ENCODE data around the gene DCAF11. TPM values are rescaled to one million over a fixed set of nuclear protein-coding genes. Genes with fewer than 3 reads are reported as not detected.
"Not testable (repeated sequence)": the region's sequence is repeated elsewhere in the genome, so short reads cannot be mapped to it uniquely, and the experiment has no call there.

The DCAF11 gene
- total and polyA plus RNA-seq, 7 donors, result 34.7 to 73.5 (median 66.4) TPM

GRCh38 chr14:24100197-24100981, 14.2 kb upstream of the DCAF11 start:
- Histone ChIP-seq H3K27ac (no peak overlapping the region), H3K36me3 (ENCODE audit: insufficient read depth in 1 of 2, low read depth in 1 of 2) (peaks cover 0 to 3% of the 10 kb centered on the region in 2 donors), H3K9me3 (no peaks in the 10 kb centered on the region), H3K27me3 (ENCODE audit: insufficient read depth in 3 of 3, low read length in 2 of 3) (no peaks in the 10 kb centered on the region), H3K4me1 (no peaks in the 10 kb centered on the region), H3K4me3 (no peak overlapping the region)
- intact Hi-C loops (cut with DNase I), result no loop called here
- no peak for ATAC-seq
- no peak for DNase-seq
- WGBS, 3 donors, result 82 to 93% (median 87%) methylated on average over 4 of the region's 4 CpGs
- TF ChIP-seq CTCF (IDR thresholded peaks at IDR 0.05), result no peak

- H3K4me1 ChIP-seq, result no peaks in the 10 kb centered on the region
- no peak overlapping the region for H3K27ac ChIP-seq
- ATAC-seq, result no peak
- H3K9me3 ChIP-seq, result no peaks in the 10 kb centered on the region
- H3K27me3 ChIP-seq (ENCODE audit: insufficient read depth in 3 of 3, low read length in 2 of 3), result no peaks in the 10 kb centered on the region
- WGBS, 3 donors, result 96 to 97% (median 97%) methylated on average over 3 of the region's 3 CpGs
- DNase-seq, result no peak
- intact Hi-C loops (cut with DNase I), result no loop called here
- no peak for TF ChIP-seq CTCF (IDR thresholded peaks at IDR 0.05)
- H3K4me3 ChIP-seq, result no peak overlapping the region
- peaks cover 0 to 3% of the 10 kb centered on the region in 2 donors for H3K36me3 ChIP-seq (ENCODE audit: insufficient read depth in 1 of 2, low read depth in 1 of 2)
Observed at GRCh38 chr14:24100982-24101494, 13.5 kb upstream of the DCAF11 start.

- ATAC-seq (no peak), DNase-seq (no peak)
- no peaks in the 10 kb centered on the region for H3K27me3 ChIP-seq (ENCODE audit: insufficient read depth in 3 of 3, low read length in 2 of 3)
- intact Hi-C loops (cut with DNase I), result no loop called here
- H3K9me3 ChIP-seq, result no peaks in the 10 kb centered on the region
- no peak overlapping the region for H3K4me3 ChIP-seq
- H3K27ac ChIP-seq, result no peak overlapping the region
- TF ChIP-seq CTCF (IDR thresholded peaks at IDR 0.05), result no peak
- peaks cover 0 to 3% of the 10 kb centered on the region in 2 donors for H3K36me3 ChIP-seq (ENCODE audit: insufficient read depth in 1 of 2, low read depth in 1 of 2)
- H3K4me1 ChIP-seq, result no peaks in the 10 kb centered on the region
- WGBS, 3 donors, result 86 to 92% (median 91%) methylated on average over 7 of the region's 7 CpGs
Observed at GRCh38 chr14:24102357-24103048, 12.1 kb upstream of the DCAF11 start.

- intact Hi-C loops (cut with DNase I), result no loop called here
- ATAC-seq, result no peak
Observed at GRCh38 chr14:24103451-24103850, 11.1 kb upstream of the DCAF11 start.

GRCh38 chr14:24105609-24106239, 8.9 kb upstream of the DCAF11 start:
- H3K9me3 ChIP-seq; H3K27me3 ChIP-seq (ENCODE audit: insufficient read depth in 3 of 3, low read length in 2 of 3); DNase-seq; H3K4me3 ChIP-seq; H3K27ac ChIP-seq; H3K4me1 ChIP-seq; H3K36me3 ChIP-seq (ENCODE audit: insufficient read depth in 1 of 2, low read depth in 1 of 2); ATAC-seq: not testable (repeated sequence)
- 91 to 92% (median 91%) methylated on average over 8 of the region's 8 CpGs for WGBS, 3 donors
- intact Hi-C loops (cut with DNase I), result loop anchor here in 1 of 2 donors (5.0 kb wide), 1 partner anchor 93 kb away; no protein-coding TSS in a partner anchor

More at GRCh38 chr14:24103451-24103850, 11.1 kb upstream of the DCAF11 start:
- Histone ChIP-seq H3K27me3 (ENCODE audit: insufficient read depth in 3 of 3, low read length in 2 of 3) (no peaks in the 10 kb centered on the region), H3K27ac (no peak overlapping the region), H3K4me1 (peaks cover under 1% of the 10 kb centered on the region), H3K4me3 (no peak overlapping the region), H3K36me3 (ENCODE audit: insufficient read depth in 1 of 2, low read depth in 1 of 2) (peaks cover 0 to 3% of the 10 kb centered on the region in 2 donors), H3K9me3 (no peaks in the 10 kb centered on the region)
- TF ChIP-seq CTCF (IDR thresholded peaks at IDR 0.05), result no peak
- 89 to 93% (median 89%) methylated on average over 13 of the region's 13 CpGs for WGBS, 3 donors
- no peak for DNase-seq
